ENCODE measurements around the gene SLC2A11. TPM values are rescaled to one million over a fixed set of nuclear protein-coding genes. Genes with fewer than 3 reads are reported as not detected.
A peak's percentile ranks its signal among the peaks of the same experiment; 100 is the strongest.

SLC2A11 gene
- total and polyA plus RNA-seq, 9 of the 15 experiments (the other 6 are each of a cell fraction or from before 2014, with no cell fraction given) = 0.44 to 2.7 (median 2.1) TPM

GRCh38 chr22:23894710-23895598 is 37.3 kb downstream of the SLC2A11 start (continued):
- TF ChIP-seq ZFP30 (CRISPR knock-in tag; IDR thresholded peaks at IDR 0.05; ENCODE audit: borderline replicate concordance) = no peak
- TF ChIP-seq MGA (IDR thresholded peaks at IDR 0.05) = peak; percentile 90
- TF ChIP-seq SMARCA5 (IDR thresholded peaks at IDR 0.05) = no peak
- TF ChIP-seq RAD51 (IDR thresholded peaks at IDR 0.05; ENCODE audit: borderline replicate concordance, low read depth) = no peak
- no peak for TF ChIP-seq ZNF239 (CRISPR knock-in tag; IDR thresholded peaks at IDR 0.05)
- peak; percentile 13 for TF ChIP-seq PCBP1 (IDR thresholded peaks at IDR 0.05; ENCODE audit: low read depth, low read length, poor library complexity, severe bottlenecking)
- no peak for TF ChIP-seq ZNF354B (CRISPR knock-in tag; IDR thresholded peaks at IDR 0.05)
- no peak for TF ChIP-seq PHTF2 (CRISPR knock-in tag; IDR thresholded peaks at IDR 0.05)
- no peak for TF ChIP-seq TRIM24 (IDR thresholded peaks at IDR 0.05)
- peak; percentile 60 for TF ChIP-seq RBFOX2 (IDR thresholded peaks at IDR 0.05; ENCODE audit: low read depth, low read length)
- no peak for TF ChIP-seq MYBL2 (IDR thresholded peaks at IDR 0.05; ENCODE audit: low read depth)
- no peak for TF ChIP-seq MYBL2 (CRISPR knock-in tag; IDR thresholded peaks at IDR 0.05; ENCODE audit: borderline replicate concordance)
- TF ChIP-seq IRF1 (CRISPR knock-in tag; IDR thresholded peaks at IDR 0.05; ENCODE audit: borderline replicate concordance) = no peak
